ENCODE results near the gene BPIFA2.

- TF ChIP-seq YY1 (IDR thresholded peaks at IDR 0.05; ENCODE audit: insufficient read depth, insufficient read length), result no peak
- TF ChIP-seq ZNF274 (IDR thresholded peaks at IDR 0.05; ENCODE audit: low read depth, low read length), result no peak
- no peak for TF ChIP-seq SUZ12 (IDR thresholded peaks at IDR 0.05; ENCODE audit: extremely low read depth, insufficient read depth, insufficient read length)
Measured at GRCh38 chr20:33210371-33210770, 42.4 kb downstream of the BPIFA2 start.

Data from NT2/D1 (cell line).